Measurements from ENCODE around the gene SMC2. TPM values are rescaled to one million over a fixed set of nuclear protein-coding genes. Genes with fewer than 3 reads are reported as not detected.

The SMC2 gene
- total RNA-seq, result 18.9 and 20.2 TPM in 2 replicates

DNA sequence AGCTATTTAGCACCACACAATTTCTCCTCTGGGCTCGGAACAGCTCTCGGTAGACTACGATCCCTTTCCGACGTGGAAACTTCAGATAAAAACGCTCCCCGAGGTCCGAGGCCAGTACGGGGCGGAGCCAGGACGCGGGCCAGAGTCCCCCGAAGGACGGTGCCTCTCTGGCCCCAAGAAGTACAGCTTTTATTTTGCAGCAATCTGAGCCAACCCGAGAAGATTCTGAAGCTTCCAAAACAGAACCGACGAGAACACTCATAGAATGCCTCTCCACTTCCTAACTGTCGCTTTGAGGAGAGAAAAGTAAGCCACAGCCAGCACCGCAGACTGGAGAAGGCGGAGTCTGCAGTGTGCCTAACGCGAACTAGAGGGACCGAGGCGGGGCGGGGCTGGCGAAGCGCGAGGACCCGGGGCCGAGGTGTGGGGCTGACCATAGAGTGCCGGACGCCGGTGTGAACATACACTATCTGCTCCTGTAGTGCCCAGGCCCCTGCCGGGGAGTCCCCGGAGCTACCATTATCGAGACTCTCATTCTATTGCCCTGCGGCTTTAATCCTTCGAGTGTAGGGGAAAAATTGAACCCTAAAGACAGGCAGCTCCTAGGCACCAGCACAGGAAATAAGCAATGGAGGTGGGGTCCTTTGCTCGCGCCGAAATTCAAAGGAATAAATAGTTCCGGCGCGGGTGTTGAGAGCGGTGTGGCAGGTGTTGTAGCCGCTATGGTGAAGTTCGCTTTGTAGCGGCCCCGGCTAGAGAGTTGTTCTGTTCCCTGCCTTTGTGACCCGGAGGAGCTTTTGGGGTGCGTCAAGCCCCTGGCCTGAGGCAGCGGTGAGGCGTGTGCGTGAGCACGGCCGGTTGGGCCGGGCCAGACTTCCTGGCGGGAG is at the start of gene SMC2:
TSS of gene SMC2 (plus strand) at position 663 of the 887 bp plus-strand sequence. CDS start 1,076 bp downstream, outside the sequence.

Data from airway epithelial cell (primary cell).